Measurements from ENCODE around the gene UMOD.

DNA sequence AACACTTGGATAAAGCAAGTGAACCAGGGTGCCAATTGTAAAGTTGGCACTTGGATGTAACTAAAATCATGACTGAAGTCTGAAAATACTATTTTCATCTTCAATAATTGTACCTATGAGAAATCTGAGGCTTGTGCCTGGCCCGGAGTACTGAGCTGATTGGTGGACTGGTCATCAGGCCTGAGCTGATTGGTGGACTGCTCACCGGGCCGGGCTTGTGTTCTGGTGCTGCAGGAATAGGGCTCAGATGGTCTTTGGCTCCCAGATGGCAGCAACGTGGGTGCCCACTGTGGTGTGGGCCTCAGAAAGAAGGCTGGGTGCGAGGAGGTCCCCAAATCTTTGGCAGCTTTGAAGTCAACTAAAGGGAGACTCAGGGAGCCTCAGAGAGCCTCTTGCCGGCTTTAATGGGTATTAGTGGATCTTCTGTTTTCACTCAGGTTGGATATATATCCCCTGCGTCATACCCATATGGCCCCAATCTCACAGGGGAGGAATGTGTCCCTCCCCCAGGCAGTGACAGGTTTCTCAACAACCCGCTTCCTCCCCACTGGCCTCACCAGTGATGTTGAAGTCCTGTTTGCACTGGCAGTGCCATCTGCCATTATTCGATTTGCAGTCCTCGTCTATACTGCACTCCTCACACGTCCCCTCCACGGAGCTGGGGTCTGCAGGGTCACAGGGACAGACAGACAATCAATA lies 4.7 kb downstream of the UMOD start:
- TF ChIP-seq CTCF (conservative IDR thresholded peaks at IDR 0.05): no peak
- TF ChIP-seq ZFX (IDR thresholded peaks at IDR 0.05): no peak

Data from C4-2B (cell line).